GM18861 (cell line): Measurements from ENCODE around the gene GALNTL6.
"Not testable (repeated sequence)": the region's sequence is repeated elsewhere in the genome, so short reads cannot be mapped to it uniquely, and the experiment has no call there.

Source experiments
- ATAC-seq: cut with Tn5 transposase; IDR thresholded peaks from one replicate; pipeline ENCODE4 v1.9.1; 2021; ENCODE audit not compliant: unreplicated experiment

GALNTL6 gene

DNA sequence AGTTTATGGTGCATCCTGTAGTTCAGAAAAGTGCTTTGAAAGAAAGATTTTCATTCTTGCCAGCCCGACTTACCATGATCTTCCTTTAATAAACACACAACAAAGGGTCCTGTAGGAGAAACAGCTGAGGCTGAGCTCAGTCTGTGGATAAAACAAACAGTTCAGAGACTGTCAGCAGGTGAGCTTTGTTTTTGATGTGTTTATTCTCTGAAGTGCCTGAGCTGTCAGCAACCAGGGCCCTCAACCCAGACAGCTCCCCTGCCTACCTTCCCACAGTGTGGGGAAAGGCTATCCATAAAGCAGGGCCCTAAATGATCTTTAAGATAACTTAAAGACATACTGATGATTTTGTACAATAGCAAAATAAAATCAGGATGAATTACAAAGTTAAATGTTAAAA is 896.2 kb downstream of the GALNTL6 start:
- ATAC-seq: no peak

DNA sequence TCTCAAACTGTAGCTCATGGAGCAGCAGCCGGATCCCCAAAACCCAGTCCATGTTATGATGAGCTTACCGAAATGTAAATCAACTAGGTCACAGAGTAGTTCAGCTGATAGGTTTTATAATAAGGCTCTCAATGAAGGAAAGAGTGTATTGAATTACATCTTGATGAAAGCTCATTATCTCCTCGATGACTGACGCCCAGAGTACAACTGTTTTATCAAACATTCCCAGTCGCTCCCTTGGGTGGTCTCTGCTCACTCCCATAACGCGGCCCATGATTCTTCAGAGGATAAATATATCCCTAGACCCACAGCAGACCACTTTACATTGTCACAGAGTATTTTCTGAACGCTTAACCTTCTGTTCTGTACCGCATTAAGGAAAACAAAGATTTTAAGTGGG is 903.1 kb downstream of the GALNTL6 start:
- no peak for ATAC-seq

DNA sequence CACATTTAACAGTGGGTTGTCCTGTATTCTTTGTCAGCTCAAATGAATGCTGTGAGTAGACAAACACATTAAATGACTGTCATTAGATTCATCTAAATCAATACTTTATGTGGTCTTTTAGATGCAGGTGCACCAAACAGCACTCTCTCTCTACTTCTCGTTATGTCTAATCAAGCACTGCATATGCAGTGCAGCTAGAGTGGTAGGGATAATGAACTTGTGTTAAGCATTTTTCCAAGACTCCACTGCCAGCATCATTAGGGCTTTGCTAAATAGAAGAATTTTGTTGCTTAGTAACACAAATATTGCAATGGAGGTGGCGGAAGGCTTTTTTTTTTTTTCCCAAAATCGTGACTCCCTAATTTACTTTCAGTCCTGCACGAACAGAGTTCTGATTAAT is 908.5 kb downstream of the GALNTL6 start:
- ATAC-seq: no peak

DNA sequence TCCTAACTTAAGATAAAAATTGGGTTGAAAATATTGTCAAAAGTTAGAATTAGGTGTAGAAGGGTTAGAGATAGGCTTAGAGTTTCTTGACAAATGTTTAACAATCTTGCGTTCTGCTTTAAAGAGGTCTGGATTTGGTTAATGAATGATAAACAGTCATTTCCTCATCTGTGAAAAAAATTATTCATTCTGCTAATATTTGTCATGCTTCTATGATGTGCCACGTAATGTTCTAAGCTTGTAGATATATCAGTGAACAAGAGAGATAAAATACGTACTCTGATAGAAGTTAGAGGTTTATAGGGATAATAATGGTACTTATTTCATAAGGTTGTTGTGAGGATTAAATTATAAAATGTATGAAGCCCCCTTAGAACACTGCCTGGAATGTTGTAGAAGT is 912.4 kb downstream of the GALNTL6 start:
- ATAC-seq: no peak

DNA sequence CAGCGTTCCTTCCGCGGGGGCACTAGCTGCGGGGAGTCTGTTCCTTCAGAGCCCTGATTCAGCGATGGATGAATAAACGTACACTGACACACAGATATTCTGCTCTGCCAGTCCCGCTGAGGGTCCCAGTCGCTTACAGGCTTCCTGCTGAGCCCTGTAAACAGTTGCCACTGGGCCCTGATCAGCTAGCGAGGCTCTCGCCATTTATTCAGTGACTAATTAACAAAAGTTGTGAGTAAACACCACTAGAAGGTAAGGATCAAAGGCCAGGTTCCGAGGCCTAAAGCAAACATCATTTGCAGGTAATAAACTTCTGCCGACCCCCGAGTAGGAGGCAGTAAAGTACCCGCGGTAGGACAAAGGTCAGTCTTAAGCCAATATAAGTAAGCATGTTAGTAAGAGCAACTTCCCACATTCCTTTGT is 912.8 kb downstream of the GALNTL6 start:
- no peak for ATAC-seq

DNA sequence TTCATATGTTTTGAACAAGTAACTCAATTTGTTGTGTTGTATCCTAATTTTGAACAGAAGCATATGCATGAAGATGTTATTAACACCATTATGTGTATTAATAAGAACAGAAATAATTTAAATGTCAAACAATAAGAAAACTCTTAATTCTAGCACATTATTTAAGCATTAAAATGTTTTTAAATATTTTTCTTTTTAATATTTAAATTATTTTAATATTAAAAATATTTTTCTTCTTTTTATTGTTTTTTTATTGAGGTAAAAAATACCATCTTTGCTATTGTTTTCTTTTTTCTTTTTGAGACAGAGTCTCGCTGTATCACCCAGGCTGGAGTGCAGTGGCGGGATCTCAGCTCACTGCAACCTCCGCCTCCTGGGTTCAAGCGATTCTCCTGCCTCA is 914.4 kb downstream of the GALNTL6 start:
- no peak for ATAC-seq

DNA sequence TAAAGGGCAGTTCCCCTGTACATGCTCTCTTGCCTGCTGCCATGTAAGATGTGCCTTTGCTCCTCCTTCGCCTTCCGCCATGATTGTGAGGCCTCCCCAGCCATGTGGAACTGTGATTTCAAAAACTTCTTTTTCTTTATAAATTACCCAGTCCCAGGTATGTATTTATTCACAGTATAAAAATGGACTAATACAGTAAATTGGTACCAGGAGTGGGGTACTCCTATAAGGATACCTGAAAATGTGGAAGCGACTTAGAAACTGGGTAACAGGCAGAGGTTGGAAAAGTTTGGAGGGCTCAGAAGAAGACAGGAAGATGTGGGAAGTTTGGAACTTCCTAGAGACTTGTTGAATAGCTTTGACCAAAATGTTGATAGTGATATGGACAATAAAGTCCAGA is 920.4 kb downstream of the GALNTL6 start:
- not testable (repeated sequence) for ATAC-seq

DNA sequence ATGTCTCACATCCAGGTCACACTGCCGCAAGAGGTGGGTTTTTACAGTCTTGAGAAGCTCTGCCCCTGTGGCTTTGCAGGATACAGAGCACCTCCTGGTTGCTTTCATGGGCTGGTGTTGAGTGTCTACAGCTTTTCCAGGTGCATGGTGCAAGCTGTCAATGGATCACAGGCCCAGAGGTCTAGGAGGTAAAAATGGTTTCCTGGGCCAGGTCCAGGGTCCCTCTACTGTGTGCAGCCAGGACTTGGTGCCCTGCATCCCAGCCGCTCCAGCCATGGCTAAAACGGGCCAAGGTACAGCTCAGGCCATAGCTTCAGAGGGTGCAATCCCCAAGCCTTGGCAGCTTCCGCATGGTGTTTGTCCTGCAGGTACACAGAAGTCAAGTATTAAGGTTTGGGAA is 921.4 kb downstream of the GALNTL6 start:
- ATAC-seq: no peak

DNA sequence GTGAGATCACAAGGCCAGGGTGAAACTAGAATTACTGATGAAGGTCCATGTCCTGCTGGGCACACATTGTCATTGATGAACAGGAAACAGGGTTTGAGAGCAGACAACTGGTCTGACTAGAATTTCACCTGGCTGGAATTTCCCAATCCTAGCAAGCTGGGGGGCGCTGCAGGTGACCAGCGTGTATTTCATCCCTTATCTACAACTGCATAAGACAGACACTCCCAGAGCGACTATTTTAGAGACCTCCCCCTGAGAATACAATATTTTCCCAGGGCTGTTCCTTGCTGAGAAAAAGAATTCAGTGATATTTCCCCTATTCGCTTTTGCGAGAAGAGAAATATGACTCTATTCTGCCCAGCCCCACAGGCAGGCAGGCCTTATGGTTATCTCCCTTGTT is 922.8 kb downstream of the GALNTL6 start:
- ATAC-seq: no peak

DNA sequence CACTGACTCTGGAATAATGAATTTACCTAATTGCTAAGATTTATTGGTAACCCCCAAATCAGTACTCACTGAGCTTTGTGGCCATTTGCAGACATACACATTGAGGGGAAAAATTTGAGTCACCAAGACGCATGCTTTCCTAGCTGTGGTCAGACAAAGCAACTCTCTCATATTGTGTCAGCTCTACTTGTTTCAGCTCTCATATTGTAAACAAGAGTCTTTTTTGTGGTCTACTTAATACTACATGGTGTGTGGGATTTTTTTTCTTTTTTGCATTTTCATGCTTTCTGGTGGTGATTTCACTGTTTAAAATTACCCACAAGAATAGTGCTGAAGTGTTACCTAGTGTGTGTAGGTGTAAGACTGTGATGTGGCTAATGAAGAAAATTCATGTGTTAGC is 927.2 kb downstream of the GALNTL6 start:
- peak; percentile 96 for ATAC-seq

DNA sequence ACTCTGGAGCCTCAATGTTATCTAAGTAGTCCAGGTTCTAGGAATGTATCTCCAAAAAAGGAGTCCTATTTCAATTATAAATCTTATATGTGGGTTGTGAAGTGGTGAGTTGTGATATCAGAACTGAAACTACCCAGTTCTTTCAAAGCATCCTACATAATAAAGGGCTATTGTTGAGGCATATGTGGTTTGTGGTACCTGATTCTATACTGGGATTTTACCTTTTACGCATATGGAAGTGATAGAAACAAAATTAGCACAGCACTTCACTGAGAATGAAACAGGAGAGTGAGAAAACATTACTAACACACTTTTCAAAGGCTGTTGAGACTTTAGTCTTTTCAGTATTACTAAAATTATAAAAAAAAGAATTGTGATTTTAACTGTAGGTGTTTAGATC is 937.7 kb downstream of the GALNTL6 start:
- peak; percentile 99 for ATAC-seq

DNA sequence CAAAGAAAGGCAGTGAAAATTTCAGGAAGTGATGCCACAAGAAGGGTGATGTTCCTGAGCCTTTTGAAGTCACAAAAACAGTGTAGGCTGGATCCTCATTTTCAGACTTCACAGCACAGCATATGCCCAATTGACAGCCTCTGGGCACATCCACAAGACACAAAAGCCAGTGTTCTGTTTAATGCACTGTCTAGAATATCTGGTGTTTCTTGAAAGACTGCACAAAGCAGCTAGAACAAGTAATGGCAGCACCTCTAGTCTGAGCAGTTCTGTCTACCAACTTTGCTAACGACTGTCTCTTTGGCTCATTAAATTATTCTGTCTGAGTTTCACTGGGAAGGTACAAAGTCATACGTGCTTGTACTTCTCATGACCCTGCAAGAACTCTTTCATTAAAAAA is 938.3 kb downstream of the GALNTL6 start:
- no peak for ATAC-seq

DNA sequence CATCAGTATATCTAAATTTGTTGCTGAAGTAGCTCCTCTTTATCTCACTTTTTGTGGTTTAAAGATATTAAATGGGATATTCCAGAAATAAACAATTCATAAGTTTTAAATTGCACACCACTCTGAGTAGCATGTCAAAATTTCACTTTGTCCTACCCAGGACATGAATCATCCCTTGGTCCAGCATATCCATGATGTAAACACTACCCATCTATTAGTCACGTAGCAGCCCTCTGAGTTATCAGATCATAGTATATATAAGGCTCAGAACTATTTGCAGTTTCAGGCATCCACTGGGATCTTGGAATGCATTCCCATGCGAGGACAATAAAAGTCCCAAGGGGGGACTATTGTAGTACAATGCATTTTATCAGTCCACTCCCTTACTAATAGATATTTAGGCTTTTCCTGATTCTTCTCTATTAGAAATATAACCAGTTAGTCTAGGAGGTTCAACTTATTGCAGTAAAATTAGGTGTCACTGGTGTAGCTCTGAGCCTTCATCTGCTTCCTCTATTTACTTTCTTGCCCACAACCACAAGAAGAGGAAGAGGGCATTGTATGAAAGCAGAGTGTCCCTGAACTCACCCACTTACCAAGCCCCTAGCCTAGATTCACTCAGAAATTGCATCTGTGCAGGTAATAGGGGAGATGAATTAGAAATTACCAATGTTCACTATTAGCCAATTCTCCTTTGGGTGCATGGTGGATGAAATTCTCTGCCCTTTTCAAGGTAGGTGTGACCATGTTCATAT is 945.6 kb downstream of the GALNTL6 start:
- no peak for ATAC-seq

DNA sequence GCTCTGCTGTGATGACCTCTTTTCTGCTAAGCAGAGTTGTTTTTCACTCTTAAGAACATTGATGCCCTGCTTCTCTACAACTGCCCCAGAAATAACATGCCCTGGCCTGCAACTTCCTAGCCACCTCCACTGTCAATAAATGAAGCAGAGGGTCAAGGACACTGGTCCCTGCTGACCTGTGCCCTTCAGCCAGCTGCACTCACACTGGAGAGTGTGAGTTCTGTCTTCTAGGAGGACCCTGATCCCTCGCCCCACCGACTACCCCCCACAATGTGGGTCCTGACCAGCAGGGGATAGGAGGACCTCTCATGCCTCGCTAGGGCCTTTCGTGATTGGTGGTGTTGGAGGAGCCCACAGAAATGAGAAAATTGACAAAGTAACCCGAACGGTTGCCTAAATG is 947.3 kb downstream of the GALNTL6 start:
- no peak for ATAC-seq

DNA sequence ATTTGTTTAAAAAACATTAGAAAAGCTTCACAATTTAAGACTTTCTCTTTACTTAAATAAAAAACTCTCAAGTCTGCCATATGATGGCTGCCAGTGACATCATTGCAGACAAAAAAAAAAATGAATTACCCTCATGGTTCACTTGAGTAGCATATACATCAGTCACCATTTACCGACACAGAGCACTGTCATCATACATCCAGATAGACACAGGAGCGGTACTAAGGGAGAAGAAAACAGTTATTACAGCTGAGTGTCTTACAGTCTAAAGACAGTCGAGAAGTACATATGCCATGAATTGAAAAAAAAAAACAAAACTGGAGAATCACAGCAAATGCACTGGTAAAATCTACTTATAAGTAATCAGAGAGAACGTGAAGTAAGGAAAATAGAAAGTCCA is 949.7 kb downstream of the GALNTL6 start:
- ATAC-seq: no peak

DNA sequence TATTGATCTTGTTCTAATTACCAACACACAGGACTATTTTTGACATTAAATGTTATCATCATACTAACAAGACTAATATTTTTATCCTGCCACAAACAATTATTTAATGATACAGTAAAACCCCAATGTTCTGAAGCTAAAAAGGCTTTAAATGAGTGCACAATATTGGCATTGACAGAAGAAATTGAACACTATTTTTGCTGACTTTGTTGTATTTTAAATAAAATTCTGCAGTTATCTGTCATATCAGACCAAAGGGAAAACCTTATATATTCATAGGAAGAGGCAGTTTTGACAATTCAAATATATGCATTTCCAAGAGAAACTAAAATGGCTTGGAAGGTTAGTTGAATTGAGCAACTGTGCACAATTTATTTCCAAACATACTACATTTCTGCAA is 957.6 kb downstream of the GALNTL6 start:
- no peak for ATAC-seq

DNA sequence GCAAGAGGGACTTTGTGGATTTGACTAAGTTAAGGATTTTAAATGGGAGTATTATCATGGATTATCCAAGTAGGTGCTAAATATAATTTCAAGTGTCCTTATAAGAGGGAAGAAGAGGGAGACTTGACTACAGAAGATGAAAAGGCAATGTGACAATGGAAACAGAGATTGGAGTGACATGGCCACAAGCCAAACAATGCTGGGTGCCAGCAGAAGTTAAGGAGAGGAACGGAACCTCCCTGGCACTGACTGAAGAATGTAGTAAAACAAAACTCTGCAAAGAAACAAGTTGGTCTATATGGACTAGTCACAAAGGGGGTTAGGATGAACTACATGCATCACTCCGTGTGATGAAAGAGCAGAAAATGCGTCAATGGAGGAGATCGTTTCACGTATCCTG is 959.6 kb downstream of the GALNTL6 start:
- no peak for ATAC-seq

DNA sequence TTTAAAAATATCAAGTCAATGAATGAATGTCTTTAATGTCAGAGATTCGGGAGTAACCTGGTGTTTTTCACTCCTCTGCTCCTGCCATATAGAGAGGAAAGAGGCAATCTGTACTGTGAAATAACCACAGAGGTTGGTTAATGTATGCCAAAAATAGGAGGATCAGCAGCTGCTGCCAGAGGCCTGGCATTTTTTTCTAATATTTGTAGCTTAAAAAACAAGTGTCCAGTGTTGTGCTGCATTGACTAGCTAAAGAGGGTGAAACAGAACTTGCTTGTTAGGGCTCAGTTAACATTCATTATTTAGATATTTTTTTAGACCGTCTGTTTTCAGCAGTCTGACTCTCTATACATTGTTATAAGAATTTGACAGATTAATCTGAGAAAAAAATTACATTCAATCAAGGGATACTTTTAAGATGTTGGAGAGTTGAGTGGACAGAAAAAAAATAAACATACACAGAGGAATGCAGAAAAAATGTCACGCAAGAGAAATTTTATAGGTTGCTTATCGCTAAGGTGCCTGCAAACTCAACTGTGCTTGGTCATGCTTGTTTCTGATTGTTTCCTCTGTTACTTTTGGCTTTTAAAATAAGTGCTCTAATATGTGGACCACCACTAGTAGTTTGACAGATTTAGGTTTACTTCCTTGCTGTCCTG is 963.1 kb downstream of the GALNTL6 start:
- ATAC-seq: no peak

DNA sequence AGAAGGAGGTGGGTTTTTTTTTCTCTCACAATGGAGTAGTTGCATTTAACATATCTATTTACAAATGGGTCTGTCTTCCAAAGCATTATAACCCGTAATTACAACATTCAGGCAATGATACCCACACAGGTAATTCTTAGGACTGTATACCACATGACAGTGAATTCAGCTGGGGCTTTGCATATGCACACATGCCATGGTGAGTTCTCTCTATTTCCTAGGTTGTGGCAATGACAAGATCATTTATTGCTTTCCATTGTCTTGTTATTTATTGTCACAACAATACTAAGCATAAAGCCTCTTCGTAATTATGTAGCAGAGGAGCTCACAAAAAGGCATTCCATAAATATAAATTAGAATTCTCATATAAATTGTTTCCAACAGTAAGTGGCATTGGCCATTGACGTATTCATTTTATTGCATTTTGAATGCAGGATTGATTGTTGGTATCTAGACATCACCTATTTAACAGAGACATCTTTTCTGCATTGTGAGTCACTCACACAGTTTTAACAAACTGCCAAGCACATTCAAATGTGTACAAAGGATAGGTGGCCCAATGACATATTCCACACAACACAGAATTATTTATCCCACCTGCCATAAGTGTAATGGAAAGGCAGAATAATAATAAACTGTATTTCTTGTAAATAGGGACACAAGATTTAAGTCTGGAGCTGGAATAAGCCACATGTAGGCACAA is 964.7 kb downstream of the GALNTL6 start:
- ATAC-seq: no peak

DNA sequence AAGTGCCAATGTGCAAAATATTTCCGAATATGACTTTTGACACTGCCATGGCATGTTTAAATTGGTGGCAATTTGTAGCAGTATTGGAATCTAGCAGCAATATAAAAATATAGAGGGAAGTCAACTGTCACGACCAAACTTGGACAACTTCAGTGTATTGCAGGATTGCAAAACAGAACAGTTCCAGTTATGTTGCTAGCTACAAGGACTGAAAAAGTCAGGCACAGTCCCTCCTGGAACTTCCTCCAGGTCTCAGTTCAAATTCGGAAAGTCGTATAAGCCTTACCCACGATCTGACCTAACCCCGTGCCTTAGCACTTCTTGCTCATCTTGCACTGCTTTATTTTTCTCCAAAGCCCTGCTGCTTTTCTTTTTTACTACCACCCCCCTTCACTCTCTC is 965.4 kb downstream of the GALNTL6 start:
- ATAC-seq: no peak

DNA sequence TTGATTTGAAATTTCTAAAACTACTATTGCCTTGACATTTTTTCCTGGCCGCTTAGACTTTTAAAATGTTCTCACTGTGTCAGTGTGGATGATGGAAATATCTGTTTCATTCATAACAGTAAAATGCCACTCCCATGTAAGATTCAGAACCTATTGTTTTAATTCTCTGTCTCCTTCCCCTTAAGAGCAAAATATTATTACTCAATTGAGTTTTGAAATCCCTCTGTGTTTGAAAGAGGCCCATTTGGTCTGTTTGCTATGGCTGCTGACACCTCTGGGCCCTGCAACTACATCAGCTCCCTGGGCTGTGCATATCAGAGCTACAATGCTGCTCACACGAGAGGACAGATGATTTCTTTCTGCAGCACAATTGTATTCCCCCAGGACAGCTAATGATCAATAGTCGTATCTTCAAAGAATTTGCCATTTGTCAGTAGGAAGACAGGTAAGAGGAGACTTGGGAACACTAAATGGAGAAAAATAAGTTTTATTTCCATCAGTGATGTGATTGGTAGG is 967.4 kb downstream of the GALNTL6 start:
- ATAC-seq: no peak

DNA sequence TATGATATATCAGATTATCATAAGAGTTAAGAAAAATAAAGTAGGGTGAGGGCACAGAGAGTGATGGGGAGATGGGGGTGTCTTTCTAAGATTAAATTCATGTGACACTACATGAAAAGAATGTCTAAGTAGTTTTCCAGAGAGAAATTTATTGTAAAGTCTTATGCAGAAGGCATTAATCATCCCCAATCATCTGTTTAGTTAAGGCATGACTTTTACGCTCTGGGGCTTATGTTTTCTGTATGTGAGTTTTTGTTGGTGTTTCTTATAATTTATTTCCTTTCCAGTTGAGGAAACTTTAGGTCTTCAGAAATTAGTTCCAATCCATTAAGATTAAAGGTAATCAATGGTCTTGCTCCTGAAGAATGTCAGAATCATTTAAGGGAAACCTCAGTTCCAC is 972.4 kb downstream of the GALNTL6 start:
- no peak for ATAC-seq
